Lower leg skin (tissue), 4 donors: ENCODE measurements around the gene SLC35F3. TPM values are rescaled to one million over a fixed set of nuclear protein-coding genes. Genes with fewer than 3 reads are reported as not detected.

Source experiments
- DNase-seq, 2 donors: peaks; one replicate each; pipeline ENCODE4 v3.0.0-alpha.2; 2019; ENCODE audit warnings: low spot score in 2 of 2
- H3K4me3 ChIP-seq: fragments of 200-600 bp; sonication (generic); 2 replicates; pipeline ENCODE4 v1.5.1; 2017; ENCODE audit warnings: mild to moderate bottlenecking, low read depth; ENCODE audit not compliant: poor library complexity, severe bottlenecking
- POLR2A ChIP-seq, 2 donors: fragments of 450-650 bp; IDR thresholded peaks; one replicate each; pipeline ENCODE4 v1.6.1; 2016 to 2017; ENCODE audit warnings: antibody characterized with exemption in 2 of 2, mild to moderate bottlenecking in 1 of 2, moderate library complexity in 1 of 2
- WGBS, 2 donors: methylation state at CpG; one replicate each; pipeline ENCODE4 v1.1.5; 2018; 5-methylcytosine and 5-hydroxymethylcytosine counted together
- intact Hi-C: fragments of 100-400 bp; cut with DNase I; formaldehyde crosslinking; loops from one replicate; pipeline ENCODE4 v1.15.0; 2023; ENCODE audit warnings: low total_unique reads
- total RNA-seq, 4 donors: library from RNA; depleted of rRNA; stranded (reverse); fragments of >200 nt; gene quantifications; one replicate each; pipeline ENCODE4 v1.1.0, GENCODE V29; 2016
- TF ChIP-seq, protein P1 (sequence below), 3 donors: fragments of 450-650 bp; IDR thresholded peaks; one replicate each; pipeline ENCODE4 v1.5.1; 2016; ENCODE audit warnings: antibody characterized with exemption in 3 of 3, mild to moderate bottlenecking in 3 of 3, moderate library complexity in 2 of 3

The SLC35F3 gene
- total RNA-seq, 4 donors from 2014 or later: 0.42 to 0.83 (median 0.64) TPM

DNA sequence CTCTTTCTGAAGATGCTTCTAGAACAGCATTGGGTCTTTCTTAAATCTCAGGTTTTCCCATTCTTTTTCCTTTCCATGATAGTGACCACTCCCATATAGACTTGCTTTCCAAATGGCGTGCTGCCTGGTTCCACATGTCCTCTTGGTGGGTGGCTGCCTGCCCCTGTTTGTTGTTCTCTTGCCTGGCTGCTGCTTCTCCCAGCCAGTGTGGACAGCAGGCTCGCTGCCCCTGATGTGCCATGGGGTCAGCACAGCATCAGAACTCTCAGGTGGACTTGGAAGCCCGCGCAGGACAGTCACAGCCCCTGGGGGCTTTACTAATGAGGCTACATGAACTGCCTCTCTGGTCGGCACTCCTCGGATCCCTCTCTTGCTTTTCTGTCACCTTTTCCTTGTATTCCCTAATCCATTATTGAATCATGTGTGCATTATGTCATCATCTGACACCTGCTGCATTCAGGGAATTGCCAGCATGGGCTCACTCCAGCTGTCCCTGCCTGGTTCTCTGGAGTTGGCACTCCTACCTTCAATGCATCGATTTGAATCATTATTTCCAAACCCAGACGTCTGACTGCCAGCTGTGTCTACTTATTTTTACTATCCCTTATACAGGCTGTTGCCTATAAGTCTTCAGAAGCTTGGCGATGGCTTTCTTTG is 368.3 kb downstream of the SLC35F3 start:
- peak in 1 of 2 donors; percentile 66 for DNase-seq
- TF ChIP-seq, protein P1, sequence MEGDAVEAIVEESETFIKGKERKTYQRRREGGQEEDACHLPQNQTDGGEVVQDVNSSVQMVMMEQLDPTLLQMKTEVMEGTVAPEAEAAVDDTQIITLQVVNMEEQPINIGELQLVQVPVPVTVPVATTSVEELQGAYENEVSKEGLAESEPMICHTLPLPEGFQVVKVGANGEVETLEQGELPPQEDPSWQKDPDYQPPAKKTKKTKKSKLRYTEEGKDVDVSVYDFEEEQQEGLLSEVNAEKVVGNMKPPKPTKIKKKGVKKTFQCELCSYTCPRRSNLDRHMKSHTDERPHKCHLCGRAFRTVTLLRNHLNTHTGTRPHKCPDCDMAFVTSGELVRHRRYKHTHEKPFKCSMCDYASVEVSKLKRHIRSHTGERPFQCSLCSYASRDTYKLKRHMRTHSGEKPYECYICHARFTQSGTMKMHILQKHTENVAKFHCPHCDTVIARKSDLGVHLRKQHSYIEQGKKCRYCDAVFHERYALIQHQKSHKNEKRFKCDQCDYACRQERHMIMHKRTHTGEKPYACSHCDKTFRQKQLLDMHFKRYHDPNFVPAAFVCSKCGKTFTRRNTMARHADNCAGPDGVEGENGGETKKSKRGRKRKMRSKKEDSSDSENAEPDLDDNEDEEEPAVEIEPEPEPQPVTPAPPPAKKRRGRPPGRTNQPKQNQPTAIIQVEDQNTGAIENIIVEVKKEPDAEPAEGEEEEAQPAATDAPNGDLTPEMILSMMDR (IDR thresholded peaks at IDR 0.05): no peak
- no peak for TF ChIP-seq POLR2A (IDR thresholded peaks at IDR 0.05)
- intact Hi-C loops: no loop called here
- H3K4me3 ChIP-seq: no peak overlapping the region
- WGBS, 2 donors: 68 to 73% methylated on average over 8 to 9 of the region's 9 CpGs

DNA sequence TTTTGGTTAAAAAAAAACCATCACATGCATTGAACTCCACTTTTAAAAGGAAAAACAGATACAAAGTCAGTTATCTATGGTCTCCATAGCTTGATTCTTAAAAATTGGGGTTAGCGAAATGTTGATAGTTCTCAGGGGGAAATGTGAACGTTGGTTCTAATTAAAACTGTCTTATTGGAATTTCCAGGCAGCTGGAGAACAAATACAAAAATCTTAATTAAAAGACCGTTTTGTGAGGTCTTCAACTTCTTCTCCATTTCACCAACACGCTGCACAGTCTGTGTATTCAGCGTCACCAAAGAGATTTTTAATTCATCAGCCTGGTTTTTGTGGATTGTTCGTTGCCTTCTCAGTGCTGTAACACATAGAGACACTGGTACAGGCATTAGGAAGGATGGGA is 369.5 kb downstream of the SLC35F3 start:
- 76 to 84% methylated on average over 6 of the region's 6 CpGs for WGBS, 2 donors
- TF ChIP-seq, protein P1 (IDR thresholded peaks at IDR 0.05): no peak
- TF ChIP-seq POLR2A (IDR thresholded peaks at IDR 0.05): no peak
- DNase-seq: no peak
- intact Hi-C loops: no loop called here
- no peak overlapping the region for H3K4me3 ChIP-seq

DNA sequence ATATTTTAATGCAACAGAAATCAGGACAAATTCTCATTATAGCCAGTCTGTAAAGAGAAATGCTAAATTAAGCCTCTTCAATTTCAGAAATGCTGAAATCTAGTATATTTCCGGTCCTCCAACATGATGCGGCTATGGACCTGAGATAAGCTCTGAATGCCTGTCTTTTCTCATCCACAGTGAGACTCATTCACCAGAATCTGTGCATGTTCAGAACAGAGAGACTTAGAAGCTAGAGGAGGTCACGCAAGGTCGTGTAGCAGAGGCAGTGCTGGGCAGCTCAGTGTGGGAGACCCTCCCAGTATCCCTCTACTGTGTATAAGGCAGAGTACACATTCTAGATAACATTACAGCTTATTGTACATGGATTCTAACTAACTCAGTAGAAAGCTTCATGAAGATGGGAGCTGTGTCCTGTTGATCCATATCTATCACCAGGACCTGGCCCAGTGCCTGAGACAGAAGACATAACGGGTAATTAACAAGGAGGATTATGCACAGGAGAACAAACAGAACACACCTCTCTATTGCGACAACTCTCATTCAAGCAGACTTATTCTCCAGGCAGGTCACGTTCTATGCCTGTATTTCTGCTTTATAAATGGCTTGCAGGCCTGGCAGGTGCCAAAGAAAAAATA is 371.8 kb downstream of the SLC35F3 start:
- WGBS, 2 donors: 73 to 75% methylated on average over 7 of the region's 7 CpGs
- no peak for TF ChIP-seq POLR2A (IDR thresholded peaks at IDR 0.05)
- TF ChIP-seq, protein P1 (IDR thresholded peaks at IDR 0.05): no peak
- no peak for DNase-seq
- intact Hi-C loops: no loop called here
- no peak overlapping the region for H3K4me3 ChIP-seq

DNA sequence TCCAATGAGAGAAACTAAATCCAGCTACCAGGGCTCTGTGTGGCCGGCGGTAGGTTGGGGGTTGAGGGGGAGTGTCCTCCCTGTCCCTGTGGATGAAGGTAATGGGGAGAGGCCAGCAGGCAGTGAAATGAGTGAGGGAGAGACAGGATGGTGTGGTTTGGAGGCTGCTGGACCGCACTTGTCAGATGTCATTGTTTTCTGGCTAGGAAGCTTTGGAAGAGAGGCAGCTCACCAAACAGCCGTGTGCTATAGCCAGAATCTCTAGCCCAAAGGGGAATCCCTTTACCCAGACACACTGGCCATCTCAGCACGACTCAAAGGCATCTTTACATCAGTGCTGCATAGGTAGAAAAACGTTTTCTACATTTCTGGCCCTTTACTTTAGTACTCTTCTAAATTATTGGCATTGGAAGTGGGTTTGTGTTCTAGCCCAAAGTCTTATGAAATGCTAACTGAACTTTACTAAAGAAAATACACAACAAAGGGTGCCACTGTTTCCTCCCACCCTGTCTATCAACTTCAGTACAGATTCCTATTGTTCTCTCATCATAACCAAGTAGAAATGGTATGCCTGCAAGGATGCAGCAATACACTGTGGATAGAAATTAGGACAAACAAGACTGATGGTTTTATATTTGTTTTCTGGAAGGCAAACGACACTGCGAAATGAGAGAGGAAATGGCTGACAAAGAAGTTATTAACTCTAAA is 372.8 kb downstream of the SLC35F3 start:
- 57 to 64% methylated on average over 8 of the region's 8 CpGs for WGBS, 2 donors

DNA sequence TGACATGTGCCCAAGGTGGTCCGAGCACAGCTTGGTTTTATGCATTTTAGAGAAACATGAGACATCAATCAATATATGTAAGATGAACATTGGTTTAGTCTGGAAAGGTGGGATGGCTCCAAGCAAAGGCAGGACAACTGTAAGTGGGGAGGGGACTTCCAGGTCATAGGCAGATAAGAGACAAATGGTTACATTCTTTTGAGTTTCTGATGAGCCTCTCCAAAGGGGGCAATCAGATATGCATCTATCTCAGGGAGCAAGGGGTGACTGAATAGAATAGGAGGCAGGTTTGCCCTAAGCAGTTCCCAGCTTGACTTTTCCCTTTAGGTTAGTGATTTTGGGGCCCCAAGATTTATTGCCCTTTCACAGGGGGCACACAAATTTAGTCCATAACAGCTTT is 374.5 kb downstream of the SLC35F3 start:
- DNase-seq: no peak
- intact Hi-C loops: no loop called here
- no peak overlapping the region for H3K4me3 ChIP-seq
- 92 to 96% methylated on average over 1 of the region's 1 CpG for WGBS, 2 donors
- TF ChIP-seq POLR2A (IDR thresholded peaks at IDR 0.05): no peak
- TF ChIP-seq, protein P1 (IDR thresholded peaks at IDR 0.05): no peak

More for the DNA sequence above, 372.8 kb downstream of the SLC35F3 start:
- no peak overlapping the region for H3K4me3 ChIP-seq
- peak in 1 of 2 donors; percentile 31 for DNase-seq
- intact Hi-C loops: no loop called here
- TF ChIP-seq, protein P1 (IDR thresholded peaks at IDR 0.05): no peak
- no peak for TF ChIP-seq POLR2A (IDR thresholded peaks at IDR 0.05)
